Keratinocyte (primary cell): ENCODE data around the gene SEC14L2. TPM values are rescaled to one million over a fixed set of nuclear protein-coding genes. Genes with fewer than 3 reads are reported as not detected.

Source experiments
- DNase-seq: peaks from one replicate; pipeline ENCODE4 v3.0.0-alpha.2; 2011; ENCODE audit warnings: low read depth, missing footprints, low spot score
- FAIRE-seq: peaks from 2 replicates; lab custom pipeline; 2011; peaks lifted over from hg19 to GRCh38; lab: Jason Lieb, UNC
- H2AFZ ChIP-seq: 2 replicates; pipeline ENCODE4 v1.6.0; 2012; ENCODE audit warnings: low read length, control low read depth, inconsistent platforms; ENCODE audit not compliant: control insufficient read depth
- H3K27ac ChIP-seq: 2 replicates; pipeline ENCODE4 v1.5.1; 2011; ENCODE audit warnings: low read length; ENCODE audit not compliant: control insufficient read depth, insufficient read depth
- H3K27me3 ChIP-seq: 3 replicates; pipeline ENCODE4 v1.6.0; 2011; ENCODE audit warnings: low read length; ENCODE audit not compliant: control insufficient read depth, insufficient read depth; ENCODE audit errors: extremely low read depth
- H3K36me3 ChIP-seq, 2 experiments: 2 replicates in 1 of 2; 3 replicates in 1 of 2; pipeline ENCODE4 v1.5.1; 2011; ENCODE audit warnings: low read length in 2 of 2, mild to moderate bottlenecking in 1 of 2; ENCODE audit not compliant: control insufficient read depth in 2 of 2, insufficient read depth in 2 of 2; ENCODE audit errors: extremely low read depth in 1 of 2
- H3K4me1 ChIP-seq: 3 replicates; pipeline ENCODE4 v1.5.1; 2011; ENCODE audit warnings: low read length; ENCODE audit not compliant: control insufficient read depth, insufficient read depth; ENCODE audit errors: extremely low read depth
- H3K4me2 ChIP-seq: 3 replicates; pipeline ENCODE4 v1.6.0; 2011; ENCODE audit warnings: low read depth, low read length; ENCODE audit not compliant: control insufficient read depth, insufficient read depth; ENCODE audit errors: extremely low read depth
- H3K4me3 ChIP-seq, 3 experiments: fragments of 200-600 bp in 1 of 3; sonication (generic) in 1 of 3; 2 replicates in 2 of 3; 3 replicates in 1 of 3; pipeline ENCODE4 v1.5.1; 2011 to 2016; ENCODE audit warnings: low read length in 3 of 3, mild to moderate bottlenecking in 3 of 3, control low read depth in 2 of 3, inconsistent platforms in 1 of 3, low read depth in 1 of 3, mixed read lengths in 1 of 3, mixed run types in 1 of 3, moderate library complexity in 1 of 3; ENCODE audit not compliant: control insufficient read depth in 2 of 3, insufficient read depth in 2 of 3; ENCODE audit errors: extremely low read depth in 1 of 3
- H3K79me2 ChIP-seq: 2 replicates; pipeline ENCODE4 v1.6.0; 2012; ENCODE audit warnings: low read length; ENCODE audit not compliant: control insufficient read depth, insufficient read depth
- H3K9ac ChIP-seq: 3 replicates; pipeline ENCODE4 v1.6.0; 2011; ENCODE audit warnings: low read length; ENCODE audit not compliant: control insufficient read depth, insufficient read depth; ENCODE audit errors: extremely low read depth
- H3K9me1 ChIP-seq: 3 replicates; pipeline ENCODE4 v1.6.0; 2011; ENCODE audit warnings: low read length; ENCODE audit not compliant: control insufficient read depth, insufficient read depth; ENCODE audit errors: extremely low read depth
- H3K9me3 ChIP-seq: 2 replicates; pipeline ENCODE4 v1.5.1; 2012; ENCODE audit warnings: low read depth, low read length; ENCODE audit not compliant: control insufficient read depth
- H4K20me1 ChIP-seq: 3 replicates; pipeline ENCODE4 v1.6.0; 2011; ENCODE audit warnings: low read length; ENCODE audit not compliant: control insufficient read depth, insufficient read depth; ENCODE audit errors: extremely low read depth
- EZH2 ChIP-seq: IDR thresholded peaks from one replicate; pipeline ENCODE4 v1.6.1; 2012; ENCODE audit warnings: inconsistent platforms, mild to moderate bottlenecking, low read length, moderate library complexity
- dilution Hi-C: fragments of 300-500 bp; cut with MboI; formaldehyde crosslinking; loops from one replicate; pipeline ENCODE4 v1.7.0; 2020; ENCODE audit warnings: low sequenced_read_pairs; ENCODE audit not compliant: extremely low pct_ligation_motif_present
- polyA plus RNA-seq, 5 experiments: library from polyadenylated mRNA; depleted of rRNA in 3 of 5; stranded (reverse) in 3 of 5; stranded (forward) in 1 of 5; unstranded in 1 of 5; fragments of >200 nt; gene quantifications; 1 replicate in 1 of 5; 2 replicates in 3 of 5; 3 replicates in 1 of 5; pipeline versions ENCODE4 v1.2.1 to v1.2.3, GENCODE V29; 2011 to 2012; ENCODE audit warnings: missing spikeins in 2 of 5, low read depth in 1 of 5, low replicate concordance in 1 of 5
- TF ChIP-seq, protein P1 (sequence below), 3 experiments: IDR thresholded peaks in 1 of 3; conservative IDR thresholded peaks in 1 of 3; optimal IDR thresholded peaks in 1 of 3; 2 replicates in 2 of 3; 3 replicates in 1 of 3; pipeline versions ENCODE3 to v1.5.1; 2011; ENCODE audit warnings: low read length in 3 of 3, mild to moderate bottlenecking in 3 of 3, moderate library complexity in 2 of 3, control low read depth in 1 of 3, inconsistent platforms in 1 of 3; ENCODE audit not compliant: insufficient read depth in 2 of 3; ENCODE audit errors: extremely low read depth in 1 of 3

The SEC14L2 gene
- polyA plus RNA-seq, 1 donor (not counting 4 experiments of a cell fraction or from before 2014, with no cell fraction given) = 103 TPM

DNA sequence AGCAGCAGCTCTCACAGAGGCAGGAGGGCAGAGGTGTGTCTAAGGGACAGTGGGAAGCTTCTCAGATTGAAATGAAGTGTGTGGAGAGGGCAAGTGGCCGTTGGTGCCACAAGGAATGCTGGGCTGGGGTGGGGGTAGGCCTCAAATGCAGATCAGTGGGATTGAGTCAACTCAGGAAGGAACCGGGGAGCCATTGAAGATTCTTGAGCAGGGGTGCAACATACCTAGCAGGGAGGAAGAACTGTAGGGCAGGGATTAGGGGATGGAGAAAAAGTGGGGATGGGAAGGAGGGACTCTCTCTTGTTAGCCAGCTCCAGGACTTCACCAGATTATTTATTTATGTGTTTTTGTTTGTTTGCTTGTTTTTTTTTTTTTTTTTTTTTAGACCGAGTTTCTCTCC lies 2.9 kb upstream of the SEC14L2 start:
- no peak overlapping the region for H2AFZ ChIP-seq
- H3K27me3 ChIP-seq = no peaks in the 10 kb centered on the region
- no peak overlapping the region for H3K4me3 ChIP-seq
- no peaks in the 10 kb centered on the region for H3K9me3 ChIP-seq
- H3K79me2 ChIP-seq = peaks cover 25% of the 10 kb centered on the region
- H3K9me1 ChIP-seq = no peaks in the 10 kb centered on the region
- no peak overlapping the region for H3K9ac ChIP-seq
- no peak for DNase-seq
- peaks cover 13% of the 10 kb centered on the region for H3K4me1 ChIP-seq
- H3K27ac ChIP-seq = no peak overlapping the region
- H3K4me2 ChIP-seq = no peak overlapping the region
- no peak for TF ChIP-seq EZH2
- dilution Hi-C loops = no loop called here
- H4K20me1 ChIP-seq = no peaks in the 10 kb centered on the region
- peaks cover 1 to 6% of the 10 kb centered on the region in 2 experiments for H3K36me3 ChIP-seq
- FAIRE-seq = no peak

DNA sequence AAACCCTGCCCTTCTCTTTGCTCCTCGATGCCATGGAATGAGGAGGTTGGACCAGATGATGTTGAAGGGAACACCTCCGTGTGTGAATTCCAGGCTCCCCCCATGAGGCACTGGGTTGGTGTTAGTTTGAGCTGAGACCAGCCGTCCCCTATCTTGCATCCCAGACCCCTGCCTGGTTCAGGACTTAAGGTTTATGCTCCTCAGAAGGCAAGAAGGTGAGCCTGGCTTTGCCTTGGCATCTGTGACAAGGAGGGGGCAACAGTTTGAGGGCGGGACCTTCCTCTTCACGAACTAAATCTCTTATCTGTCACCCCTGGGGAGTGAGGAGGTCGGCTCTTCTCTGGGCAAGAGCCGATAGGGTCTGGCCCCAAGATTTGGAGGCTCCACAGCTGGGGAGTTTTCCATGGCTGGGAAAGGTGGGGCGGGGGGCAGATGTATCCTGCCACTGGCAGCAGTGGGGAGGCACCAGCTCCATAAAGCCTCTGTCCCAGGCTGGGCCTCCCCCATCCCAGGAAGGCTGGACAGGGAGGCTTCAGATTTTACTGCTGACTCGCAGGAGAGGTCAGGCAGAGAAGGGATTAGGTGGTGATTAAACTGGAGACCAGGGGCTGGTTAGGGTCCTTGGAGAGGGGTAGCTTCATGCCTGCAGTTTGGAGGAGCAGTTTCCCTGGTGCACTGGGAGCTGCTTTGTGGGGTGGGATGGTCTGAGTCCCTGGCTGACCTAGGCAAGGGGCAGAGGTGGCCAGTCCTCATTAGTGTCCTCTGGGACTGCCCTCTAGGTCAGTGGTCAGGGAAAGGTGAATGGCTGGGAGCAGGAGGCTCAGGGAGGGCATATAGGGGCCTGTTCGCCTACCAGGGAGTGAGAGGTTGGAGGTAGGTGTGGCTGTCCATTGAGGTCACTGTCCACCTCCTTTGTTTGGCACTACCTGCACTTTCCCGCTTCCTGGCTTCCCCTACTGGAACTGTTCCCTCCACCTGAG lies 1.1 kb downstream of the SEC14L2 start:
- dilution Hi-C loops = no loop called here
- H3K9me3 ChIP-seq = no peaks in the 10 kb centered on the region
- H3K9ac ChIP-seq = peak overlapping the region; percentile 72
- H3K4me2 ChIP-seq = peak overlapping the region; percentile 83
- peaks cover 5 to 22% of the 10 kb centered on the region in 2 experiments for H3K36me3 ChIP-seq
- peak overlapping the region; percentile 77 to 89 (median 82) for H3K4me3 ChIP-seq
- H3K4me1 ChIP-seq = peaks cover 30% of the 10 kb centered on the region
- H2AFZ ChIP-seq = no peak overlapping the region
- DNase-seq = no peak
- H4K20me1 ChIP-seq = no peaks in the 10 kb centered on the region
- peak; percentile 58 for FAIRE-seq
- peak overlapping the region; percentile 37 for H3K27ac ChIP-seq
- H3K27me3 ChIP-seq = no peaks in the 10 kb centered on the region
- H3K79me2 ChIP-seq = peaks cover 56% of the 10 kb centered on the region
- H3K9me1 ChIP-seq = no peaks in the 10 kb centered on the region
- TF ChIP-seq, protein P1, sequence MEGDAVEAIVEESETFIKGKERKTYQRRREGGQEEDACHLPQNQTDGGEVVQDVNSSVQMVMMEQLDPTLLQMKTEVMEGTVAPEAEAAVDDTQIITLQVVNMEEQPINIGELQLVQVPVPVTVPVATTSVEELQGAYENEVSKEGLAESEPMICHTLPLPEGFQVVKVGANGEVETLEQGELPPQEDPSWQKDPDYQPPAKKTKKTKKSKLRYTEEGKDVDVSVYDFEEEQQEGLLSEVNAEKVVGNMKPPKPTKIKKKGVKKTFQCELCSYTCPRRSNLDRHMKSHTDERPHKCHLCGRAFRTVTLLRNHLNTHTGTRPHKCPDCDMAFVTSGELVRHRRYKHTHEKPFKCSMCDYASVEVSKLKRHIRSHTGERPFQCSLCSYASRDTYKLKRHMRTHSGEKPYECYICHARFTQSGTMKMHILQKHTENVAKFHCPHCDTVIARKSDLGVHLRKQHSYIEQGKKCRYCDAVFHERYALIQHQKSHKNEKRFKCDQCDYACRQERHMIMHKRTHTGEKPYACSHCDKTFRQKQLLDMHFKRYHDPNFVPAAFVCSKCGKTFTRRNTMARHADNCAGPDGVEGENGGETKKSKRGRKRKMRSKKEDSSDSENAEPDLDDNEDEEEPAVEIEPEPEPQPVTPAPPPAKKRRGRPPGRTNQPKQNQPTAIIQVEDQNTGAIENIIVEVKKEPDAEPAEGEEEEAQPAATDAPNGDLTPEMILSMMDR (optimal IDR thresholded peaks at IDR 0.05 in 1 of 3, IDR thresholded peaks at IDR 0.05 in 1 of 3, conservative IDR thresholded peaks at IDR 0.05 in 1 of 3; ENCODE audit: extremely low read depth in 1 of 3, insufficient read depth in 2 of 3, low read length in 3 of 3) = no peak
- no peak for TF ChIP-seq EZH2
